Heart left ventricle (tissue), 16 donors: ENCODE results near the gene SF3B2. TPM values are rescaled to one million over a fixed set of nuclear protein-coding genes. Genes with fewer than 3 reads are reported as not detected.

Source experiments
- ATAC-seq, 4 donors: fragments of 200-7000 bp; cut with Tn5 transposase; one replicate each; pipeline ENCODE4 v1.9.1; 2020 to 2022; ENCODE audit warnings: moderate library complexity in 4 of 4, mild to moderate bottlenecking in 3 of 4, moderate number of reproducible peaks in 1 of 4
- DNase-seq, 5 donors: peaks; one replicate each; pipeline ENCODE4 v3.0.0-alpha.2; 2020
- H3K27ac ChIP-seq, 12 donors: fragments of 200-600 bp; sonication (generic) in 4 of 12; one replicate each; pipeline versions ENCODE4 v1.5.0 to v1.8.0; 2016 to 2022; ENCODE audit warnings: mild to moderate bottlenecking in 2 of 12
- H3K27me3 ChIP-seq, 9 donors: fragments of 200-600 bp; sonication (generic) in 2 of 9; one replicate each; pipeline versions ENCODE4 v1.5.1 to v1.8.0; 2016 to 2022; ENCODE audit warnings: mild to moderate bottlenecking in 3 of 9
- H3K36me3 ChIP-seq, 9 donors: fragments of 200-600 bp; sonication (generic) in 2 of 9; one replicate each; pipeline versions ENCODE4 v1.5.0 to v1.8.0; 2018 to 2022; ENCODE audit warnings: mild to moderate bottlenecking in 2 of 9
- H3K4me1 ChIP-seq, 12 donors: fragments of 200-600 bp; sonication (generic) in 4 of 12; one replicate each; pipeline versions ENCODE4 v1.5.0 to v1.8.0; 2016 to 2022; ENCODE audit warnings: mild to moderate bottlenecking in 3 of 12
- H3K4me3 ChIP-seq, 12 donors: fragments of 200-600 bp; sonication (generic) in 4 of 12; one replicate each; pipeline versions ENCODE4 v1.5.0 to v1.8.0; 2017 to 2022; ENCODE audit warnings: mild to moderate bottlenecking in 9 of 12, moderate library complexity in 4 of 12
- H3K9me3 ChIP-seq, 12 donors: fragments of 200-600 bp; sonication (generic) in 4 of 12; one replicate each; pipeline versions ENCODE4 v1.5.0 to v1.8.0; 2016 to 2022; ENCODE audit warnings: mild to moderate bottlenecking in 1 of 12
- POLR2A ChIP-seq, 2 donors: fragments of 450-650 bp; IDR thresholded peaks; one replicate each; pipeline ENCODE4 v1.6.1; 2017; ENCODE audit warnings: antibody characterized with exemption in 2 of 2, mild to moderate bottlenecking in 2 of 2, moderate library complexity in 2 of 2
- WGBS, 4 donors: extraction: QIAGEN DNeasy Blood & Tissue Kit in 2 of 4; methylation state at CpG; one replicate each; pipeline versions ENCODE4 v1.1.5 to v1.1.7; 2013 to 2018; 5-methylcytosine and 5-hydroxymethylcytosine counted together
- intact Hi-C, 10 donors: fragments of 100-400 bp; cut with DNase I; formaldehyde crosslinking; loops; one replicate each; pipeline versions ENCODE4 v1.11.1 to v1.14.2; 2022
- polyA plus RNA-seq, 2 donors: library from polyadenylated mRNA; stranded (reverse); fragments of 200-250 nt; gene quantifications; one replicate each; pipeline ENCODE4 v1.2.3, GENCODE V29; 2013
- total RNA-seq, 9 donors: library from RNA; depleted of rRNA in 2 of 9; stranded (reverse); fragments of >200 nt in 2 of 9; fragmentation: NEBNext Ultra II Directional in 3 of 9; extraction: Animal tissue kit (Norgen Biotek cat#: 25700) in 3 of 9; gene quantifications; one replicate each; pipeline versions ENCODE4 v1.1.0 to v1.2.4, GENCODE V29; 2016 to 2023
- TF ChIP-seq, protein P1 (sequence below), 12 donors: fragments of 200-600 bp; sonication (generic) in 4 of 12; IDR thresholded peaks; one replicate each; pipeline versions ENCODE4 v1.5.0 to v1.8.0; 2018 to 2022; ENCODE audit warnings: antibody characterized with exemption in 12 of 12, mild to moderate bottlenecking in 5 of 12
- donor health status: ischemic (EF 13 %, LVEDD 7.1; RV severe dilation, severe dysfunction).
- donor health status: healthy with polysubstance abuse.
- donor health status: DM: no; HTN: yes; CAD: no.
- donor health status: DM: no; HTN: no; CAD: no.
- donor health status: ischemic (EF 25% LVEDD 6.9; RV normal size, moderate dysfunction).
- donor health status: ischemic (EF 25% LVEDD 5.7; RV mildly dilated, moderate dysfunction).
- donor health status: healthy.
- donor health status: DM: yes; HTN: yes; CAD: no.
- donor health status: ischemic (EF 35%, LVEDD 5.7; RV mildly dilated, moderate dysfunction).
- donor health status: nonischemic (EF 11% LVEDD 7.7; RV severe dilation, severe dysfunction).
- donor health status: DM: yes; HTN: yes; CAD: no.
- donor health status: PGD.
- donor health status: ischemic (EF 29% LVEDD 5.4; RV normal size, mild dysfunction).
- donor health status: nonischemic (EF 23%, LVEDD 6.1; RV moderate dilation, normal function).

Gene SF3B2
- total and polyA plus RNA-seq, 11 donors = 43.5 to 106 (median 79.6) TPM

DNA sequence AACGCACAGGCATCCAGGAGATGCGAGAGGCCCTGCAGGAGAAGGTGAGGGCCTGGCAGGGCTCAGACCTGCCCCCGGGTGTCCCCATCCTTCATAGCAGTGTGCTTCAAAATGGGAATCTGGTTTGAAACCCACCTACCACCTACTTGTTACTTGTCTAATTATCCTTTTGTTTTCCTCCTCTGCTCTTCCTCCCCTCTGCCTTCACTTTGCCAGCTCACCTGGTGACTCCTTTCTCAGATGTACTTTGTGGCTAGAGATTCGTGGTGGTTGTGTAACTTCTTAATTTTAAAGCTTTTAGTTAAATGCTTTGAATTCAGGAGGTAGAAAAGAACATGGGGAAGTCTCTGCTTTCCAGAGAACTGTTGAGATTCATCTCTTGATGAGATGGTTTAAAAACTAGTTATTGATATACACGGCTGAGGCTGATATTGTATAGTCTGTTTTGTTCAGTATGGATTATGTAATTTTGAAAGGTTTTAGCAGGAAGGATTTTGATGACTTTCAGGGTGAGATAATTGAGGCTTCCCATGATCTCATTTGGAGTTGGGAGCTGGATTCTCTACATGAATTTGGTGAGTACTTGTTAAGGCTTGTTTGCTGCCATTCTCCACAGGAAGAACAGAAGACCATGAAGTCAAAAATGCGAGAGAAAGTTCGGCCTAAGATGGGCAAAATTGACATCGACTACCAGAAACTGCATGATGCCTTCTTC is 8.0 kb downstream of the SF3B2 start:
- no peak for DNase-seq
- 73 to 80% (median 75%) methylated on average over 8 of the region's 8 CpGs for WGBS, 4 donors
- no peak overlapping the region for H3K27ac ChIP-seq

DNA sequence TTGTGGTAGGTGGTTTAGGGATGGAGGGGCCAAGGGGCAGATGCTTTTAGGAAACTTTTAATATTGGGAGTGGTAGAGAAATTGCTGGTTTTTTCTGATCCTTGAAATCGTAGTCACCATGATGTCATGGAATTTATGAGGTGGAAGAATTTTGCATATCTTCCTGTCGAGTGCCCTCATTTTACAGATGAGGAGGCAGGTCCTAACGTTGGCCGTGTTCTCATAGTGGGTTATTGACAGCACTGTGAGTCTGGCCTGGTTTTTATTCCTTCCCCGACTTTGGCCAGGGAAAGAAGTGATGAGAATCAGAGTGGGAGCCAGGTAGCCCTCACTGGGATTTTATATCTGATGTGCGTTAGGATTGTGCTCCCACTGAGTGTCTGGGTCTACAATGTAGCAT is 9.1 kb downstream of the SF3B2 start:
- no peak for DNase-seq
- Histone ChIP-seq H3K4me3 (no peak overlapping the region), H3K9me3 (no peaks in the 10 kb centered on the region), H3K36me3 (peaks cover 0 to 100% (median 100%) of the 10 kb centered on the region in 9 donors), H3K4me1 (peaks cover 0 to 4% (median 0%) of the 10 kb centered on the region in 12 donors), H3K27ac (no peak overlapping the region), H3K27me3 (no peaks in the 10 kb centered on the region)
- no peak for TF ChIP-seq POLR2A (IDR thresholded peaks at IDR 0.05)
- TF ChIP-seq, protein P1, sequence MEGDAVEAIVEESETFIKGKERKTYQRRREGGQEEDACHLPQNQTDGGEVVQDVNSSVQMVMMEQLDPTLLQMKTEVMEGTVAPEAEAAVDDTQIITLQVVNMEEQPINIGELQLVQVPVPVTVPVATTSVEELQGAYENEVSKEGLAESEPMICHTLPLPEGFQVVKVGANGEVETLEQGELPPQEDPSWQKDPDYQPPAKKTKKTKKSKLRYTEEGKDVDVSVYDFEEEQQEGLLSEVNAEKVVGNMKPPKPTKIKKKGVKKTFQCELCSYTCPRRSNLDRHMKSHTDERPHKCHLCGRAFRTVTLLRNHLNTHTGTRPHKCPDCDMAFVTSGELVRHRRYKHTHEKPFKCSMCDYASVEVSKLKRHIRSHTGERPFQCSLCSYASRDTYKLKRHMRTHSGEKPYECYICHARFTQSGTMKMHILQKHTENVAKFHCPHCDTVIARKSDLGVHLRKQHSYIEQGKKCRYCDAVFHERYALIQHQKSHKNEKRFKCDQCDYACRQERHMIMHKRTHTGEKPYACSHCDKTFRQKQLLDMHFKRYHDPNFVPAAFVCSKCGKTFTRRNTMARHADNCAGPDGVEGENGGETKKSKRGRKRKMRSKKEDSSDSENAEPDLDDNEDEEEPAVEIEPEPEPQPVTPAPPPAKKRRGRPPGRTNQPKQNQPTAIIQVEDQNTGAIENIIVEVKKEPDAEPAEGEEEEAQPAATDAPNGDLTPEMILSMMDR (IDR thresholded peaks at IDR 0.05) = no peak
- whole genome bisulfite sequencing, 4 donors = 71 to 77% (median 76%) methylated on average over 6 of the region's 6 CpGs
- ATAC-seq = peak in 1 of 4 donors; percentile 7
- intact Hi-C loops = no loop called here

More for the DNA sequence above, 8.0 kb downstream of the SF3B2 start:
- peaks cover 0 to 3% (median 0%) of the 10 kb centered on the region in 12 donors for H3K4me1 ChIP-seq
- peaks cover 0 to 100% (median 100%) of the 10 kb centered on the region in 9 donors for H3K36me3 ChIP-seq
- TF ChIP-seq POLR2A (IDR thresholded peaks at IDR 0.05) = no peak
- TF ChIP-seq, protein P1 (IDR thresholded peaks at IDR 0.05) = no peak
- no peak overlapping the region for H3K4me3 ChIP-seq
- no peaks in the 10 kb centered on the region for H3K9me3 ChIP-seq
- intact Hi-C loops = no loop called here
- no peak for ATAC-seq
- H3K27me3 ChIP-seq = no peaks in the 10 kb centered on the region

DNA sequence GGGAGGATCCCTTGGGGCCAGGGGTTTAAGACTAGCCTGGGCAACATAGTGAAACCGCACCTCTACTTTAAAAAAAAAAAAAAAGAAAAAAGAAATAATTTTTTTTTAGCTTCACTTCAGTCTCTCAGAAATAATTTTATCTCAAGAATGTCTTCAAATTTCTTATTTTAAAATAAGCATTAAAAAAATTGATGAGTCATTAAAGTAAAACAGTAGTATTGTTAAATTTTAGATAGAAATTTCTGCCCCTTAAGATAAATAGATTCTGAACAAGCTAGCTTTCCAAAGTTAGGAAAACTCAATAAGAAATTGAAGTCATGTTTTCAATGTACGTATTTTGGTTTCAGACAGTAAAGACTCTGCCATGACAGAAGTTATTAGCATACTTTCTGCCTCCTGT is 10.2 kb downstream of the SF3B2 start:
- ATAC-seq = no peak
- intact Hi-C loops = no loop called here
- Histone ChIP-seq H3K4me1 (peaks cover 0 to 16% (median 0%) of the 10 kb centered on the region in 12 donors), H3K27me3 (no peaks in the 10 kb centered on the region), H3K27ac (no peak overlapping the region), H3K9me3 (no peaks in the 10 kb centered on the region), H3K36me3 (peaks cover 0 to 100% (median 100%) of the 10 kb centered on the region in 9 donors), H3K4me3 (no peak overlapping the region)
- DNase-seq = no peak
- TF ChIP-seq, protein P1 (IDR thresholded peaks at IDR 0.05) = no peak
- no peak for TF ChIP-seq POLR2A (IDR thresholded peaks at IDR 0.05)
- WGBS, 4 donors = 89 to 98% (median 91%) methylated on average over 2 of the region's 2 CpGs

DNA sequence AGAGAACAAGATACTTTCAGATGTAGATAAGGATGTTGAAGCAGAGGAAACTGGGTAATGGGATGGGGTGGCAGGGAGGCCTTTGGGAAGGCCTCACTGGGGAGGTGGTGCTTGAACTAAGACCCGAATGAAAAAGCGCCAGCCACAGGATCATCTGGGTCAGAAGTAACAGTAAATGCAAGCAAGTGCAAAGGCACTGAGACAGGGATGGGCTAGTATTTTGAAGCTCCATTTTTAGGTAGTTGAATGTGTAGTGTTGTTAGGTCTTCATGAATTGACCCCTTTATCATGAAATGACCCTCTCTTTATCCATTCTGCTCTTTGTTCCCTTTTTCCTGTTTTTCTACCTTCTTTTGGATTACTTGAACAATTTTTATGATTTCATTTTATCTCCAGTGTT is 11.7 kb downstream of the SF3B2 start:
- Histone ChIP-seq H3K9me3 (no peaks in the 10 kb centered on the region), H3K4me1 (peaks cover 0 to 31% (median 13%) of the 10 kb centered on the region in 12 donors), H3K4me3 (no peak overlapping the region), H3K36me3 (peaks cover 0 to 100% (median 95%) of the 10 kb centered on the region in 9 donors), H3K27ac (no peak overlapping the region), H3K27me3 (no peaks in the 10 kb centered on the region)
- DNase-seq (no peak), ATAC-seq (no peak)
- 90 to 100% (median 97%) methylated on average over 2 of the region's 2 CpGs for WGBS, 4 donors
- TF ChIP-seq POLR2A (IDR thresholded peaks at IDR 0.05) = no peak
- TF ChIP-seq, protein P1 (IDR thresholded peaks at IDR 0.05) = no peak
- intact Hi-C loops = no loop called here
